ENCODE measurements around the gene PCDHA10.
A peak's percentile ranks its signal among the peaks of the same experiment; 100 is the strongest.
"Not testable (repeated sequence)": the region's sequence is repeated elsewhere in the genome, so short reads cannot be mapped to it uniquely, and the experiment has no call there.

PCDHA10 gene, protein sequence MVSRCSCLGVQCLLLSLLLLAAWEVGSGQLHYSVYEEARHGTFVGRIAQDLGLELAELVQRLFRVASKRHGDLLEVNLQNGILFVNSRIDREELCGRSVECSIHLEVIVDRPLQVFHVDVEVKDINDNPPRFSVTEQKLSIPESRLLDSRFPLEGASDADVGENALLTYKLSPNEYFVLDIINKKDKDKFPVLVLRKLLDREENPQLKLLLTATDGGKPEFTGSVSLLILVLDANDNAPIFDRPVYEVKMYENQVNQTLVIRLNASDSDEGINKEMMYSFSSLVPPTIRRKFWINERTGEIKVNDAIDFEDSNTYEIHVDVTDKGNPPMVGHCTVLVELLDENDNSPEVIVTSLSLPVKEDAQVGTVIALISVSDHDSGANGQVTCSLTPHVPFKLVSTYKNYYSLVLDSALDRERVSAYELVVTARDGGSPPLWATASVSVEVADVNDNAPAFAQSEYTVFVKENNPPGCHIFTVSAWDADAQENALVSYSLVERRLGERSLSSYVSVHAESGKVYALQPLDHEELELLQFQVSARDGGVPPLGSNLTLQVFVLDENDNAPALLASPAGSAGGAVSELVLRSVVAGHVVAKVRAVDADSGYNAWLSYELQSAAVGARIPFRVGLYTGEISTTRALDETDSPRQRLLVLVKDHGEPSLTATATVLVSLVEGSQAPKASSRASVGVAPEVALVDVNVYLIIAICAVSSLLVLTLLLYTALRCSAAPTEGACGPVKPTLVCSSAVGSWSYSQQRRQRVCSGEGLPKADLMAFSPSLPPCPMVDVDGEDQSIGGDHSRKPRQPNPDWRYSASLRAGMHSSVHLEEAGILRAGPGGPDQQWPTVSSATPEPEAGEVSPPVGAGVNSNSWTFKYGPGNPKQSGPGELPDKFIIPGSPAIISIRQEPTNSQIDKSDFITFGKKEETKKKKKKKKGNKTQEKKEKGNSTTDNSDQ

DNA sequence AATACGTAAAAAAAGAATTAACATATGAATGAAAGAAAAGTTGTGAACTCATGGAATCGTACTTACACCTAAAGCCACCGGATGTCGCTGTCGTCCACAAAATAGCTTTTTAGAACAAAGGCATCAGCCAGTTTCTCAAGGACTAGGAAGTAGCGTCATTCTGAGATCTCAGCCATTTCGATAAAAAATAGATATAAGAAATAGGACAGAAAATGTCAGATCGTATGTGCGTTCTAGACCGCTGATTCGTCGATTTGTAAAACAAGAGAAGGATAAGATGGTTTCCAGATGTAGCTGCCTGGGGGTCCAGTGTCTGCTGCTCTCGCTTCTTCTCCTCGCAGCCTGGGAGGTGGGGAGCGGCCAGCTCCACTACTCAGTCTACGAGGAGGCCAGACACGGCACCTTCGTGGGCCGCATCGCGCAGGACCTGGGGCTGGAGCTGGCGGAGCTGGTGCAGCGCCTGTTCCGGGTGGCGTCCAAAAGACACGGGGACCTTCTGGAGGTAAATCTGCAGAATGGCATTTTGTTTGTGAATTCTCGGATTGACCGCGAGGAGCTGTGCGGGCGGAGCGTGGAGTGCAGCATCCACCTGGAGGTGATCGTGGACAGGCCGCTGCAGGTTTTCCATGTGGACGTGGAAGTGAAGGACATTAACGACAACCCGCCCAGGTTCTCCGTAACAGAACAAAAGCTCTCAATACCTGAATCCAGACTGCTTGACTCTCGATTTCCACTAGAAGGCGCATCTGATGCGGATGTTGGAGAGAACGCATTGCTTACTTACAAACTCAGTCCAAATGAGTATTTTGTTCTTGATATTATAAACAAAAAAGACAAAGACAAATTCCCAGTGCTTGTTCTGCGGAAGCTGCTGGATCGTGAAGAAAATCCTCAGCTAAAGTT is at the start of gene PCDHA10:
Gene PCDHA10 (plus strand): TSS at position 126 of the 903 bp plus-strand sequence. CDS start 152 bp downstream, at position 278.
- no peak within 1 kb of the TSS for H3K4me3 ChIP-seq (ENCODE audit: low read depth, low read length)
- TF ChIP-seq, protein P1, sequence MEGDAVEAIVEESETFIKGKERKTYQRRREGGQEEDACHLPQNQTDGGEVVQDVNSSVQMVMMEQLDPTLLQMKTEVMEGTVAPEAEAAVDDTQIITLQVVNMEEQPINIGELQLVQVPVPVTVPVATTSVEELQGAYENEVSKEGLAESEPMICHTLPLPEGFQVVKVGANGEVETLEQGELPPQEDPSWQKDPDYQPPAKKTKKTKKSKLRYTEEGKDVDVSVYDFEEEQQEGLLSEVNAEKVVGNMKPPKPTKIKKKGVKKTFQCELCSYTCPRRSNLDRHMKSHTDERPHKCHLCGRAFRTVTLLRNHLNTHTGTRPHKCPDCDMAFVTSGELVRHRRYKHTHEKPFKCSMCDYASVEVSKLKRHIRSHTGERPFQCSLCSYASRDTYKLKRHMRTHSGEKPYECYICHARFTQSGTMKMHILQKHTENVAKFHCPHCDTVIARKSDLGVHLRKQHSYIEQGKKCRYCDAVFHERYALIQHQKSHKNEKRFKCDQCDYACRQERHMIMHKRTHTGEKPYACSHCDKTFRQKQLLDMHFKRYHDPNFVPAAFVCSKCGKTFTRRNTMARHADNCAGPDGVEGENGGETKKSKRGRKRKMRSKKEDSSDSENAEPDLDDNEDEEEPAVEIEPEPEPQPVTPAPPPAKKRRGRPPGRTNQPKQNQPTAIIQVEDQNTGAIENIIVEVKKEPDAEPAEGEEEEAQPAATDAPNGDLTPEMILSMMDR (conservative IDR thresholded peaks at IDR 0.05; ENCODE audit: low read depth, low read length), result no peak
- DNase-seq (ENCODE audit: low read depth), result no peak

DNA sequence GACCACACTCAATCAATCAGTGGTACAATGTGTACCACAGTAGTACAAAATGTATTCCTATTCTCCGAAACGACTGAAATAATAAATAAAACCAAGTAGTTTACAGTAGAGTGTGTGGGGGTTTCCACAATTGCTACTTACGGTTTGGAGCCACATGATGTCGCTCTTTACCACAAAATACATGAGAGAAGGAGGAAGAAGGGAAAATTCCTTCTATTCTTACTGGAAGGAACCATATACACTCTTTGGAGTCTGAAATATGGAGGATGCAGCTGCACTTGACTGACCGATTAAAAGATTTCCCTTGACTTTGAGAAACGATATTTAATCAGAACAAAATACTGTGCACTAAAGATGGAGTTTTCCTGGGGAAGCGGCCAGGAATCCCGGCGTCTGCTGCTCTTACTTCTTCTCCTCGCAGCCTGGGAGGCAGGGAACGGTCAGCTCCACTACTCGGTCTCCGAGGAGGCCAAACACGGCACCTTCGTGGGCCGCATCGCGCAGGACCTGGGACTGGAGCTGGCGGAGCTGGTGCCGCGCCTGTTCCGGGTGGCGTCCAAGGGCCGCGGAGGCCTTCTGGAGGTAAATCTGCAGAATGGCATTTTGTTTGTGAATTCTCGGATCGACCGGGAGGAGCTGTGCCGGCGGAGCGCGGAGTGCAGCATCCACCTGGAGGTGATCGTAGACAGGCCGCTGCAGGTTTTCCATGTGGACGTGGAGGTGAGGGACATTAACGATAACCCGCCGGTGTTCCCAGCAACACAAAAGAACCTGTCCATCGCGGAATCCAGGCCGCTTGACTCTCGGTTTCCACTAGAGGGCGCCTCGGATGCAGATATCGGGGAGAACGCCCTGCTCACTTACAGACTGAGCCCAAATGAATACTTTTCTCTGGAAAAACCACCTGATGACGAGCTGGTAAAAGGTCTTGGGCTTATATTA is 48.6 kb upstream of the PCDHA10 start, which contains the start of gene PCDHA4:
Gene PCDHA4 (plus strand): TSS at position 235 of the 942 bp plus-strand sequence.
- DNase-seq (ENCODE audit: low read depth), result peak; percentile 4
- TF ChIP-seq, protein P1 (conservative IDR thresholded peaks at IDR 0.05; ENCODE audit: low read depth, low read length), result peak; percentile 18
- H3K4me3 ChIP-seq (ENCODE audit: low read depth, low read length), result no peak within 1 kb of the TSS

DNA sequence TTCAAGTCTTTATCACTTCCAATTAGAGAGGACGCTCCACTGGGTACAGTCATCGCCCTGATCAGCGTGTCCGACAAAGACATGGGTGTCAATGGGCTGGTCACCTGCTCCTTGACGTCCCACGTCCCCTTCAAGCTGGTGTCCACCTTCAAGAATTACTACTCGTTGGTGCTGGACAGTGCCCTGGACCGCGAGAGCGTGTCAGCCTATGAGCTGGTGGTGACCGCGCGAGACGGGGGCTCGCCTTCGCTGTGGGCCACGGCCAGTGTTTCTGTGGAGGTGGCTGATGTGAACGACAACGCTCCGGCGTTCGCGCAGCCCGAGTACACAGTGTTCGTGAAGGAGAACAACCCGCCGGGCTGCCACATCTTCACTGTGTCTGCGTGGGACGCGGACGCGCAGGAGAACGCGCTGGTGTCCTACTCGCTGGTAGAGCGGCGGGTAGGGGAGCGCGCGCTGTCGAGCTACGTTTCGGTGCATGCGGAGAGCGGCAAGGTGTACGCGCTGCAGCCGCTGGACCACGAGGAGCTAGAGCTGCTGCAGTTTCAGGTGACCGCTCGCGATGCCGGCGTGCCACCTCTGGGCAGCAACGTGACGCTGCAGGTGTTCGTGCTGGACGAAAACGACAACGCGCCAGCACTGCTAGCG is 47.3 kb upstream of the PCDHA10 start:
- not testable (repeated sequence) for H3K4me3 ChIP-seq (ENCODE audit: low read depth, low read length); DNase-seq (ENCODE audit: low read depth)

DNA sequence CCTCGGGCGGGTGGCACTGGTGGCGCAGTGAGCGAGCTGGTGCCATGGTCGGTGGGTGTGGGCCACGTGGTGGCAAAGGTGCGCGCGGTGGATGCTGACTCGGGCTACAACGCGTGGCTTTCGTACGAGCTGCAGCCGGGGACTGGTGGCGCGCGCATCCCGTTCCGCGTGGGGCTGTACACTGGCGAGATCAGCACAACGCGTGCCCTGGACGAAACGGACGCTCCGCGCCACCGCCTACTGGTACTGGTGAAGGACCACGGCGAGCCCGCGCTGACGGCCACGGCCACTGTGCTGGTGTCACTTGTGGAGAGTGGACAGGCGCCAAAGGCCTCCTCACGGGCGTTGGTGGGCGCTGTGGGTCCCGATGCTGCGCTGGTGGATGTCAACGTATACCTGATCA is 46.8 kb upstream of the PCDHA10 start:
- no peak overlapping the region for H3K4me3 ChIP-seq (ENCODE audit: low read depth, low read length)
- TF ChIP-seq, protein P1 (conservative IDR thresholded peaks at IDR 0.05; ENCODE audit: low read depth, low read length), result no peak
- DNase-seq (ENCODE audit: low read depth), result no peak

DNA sequence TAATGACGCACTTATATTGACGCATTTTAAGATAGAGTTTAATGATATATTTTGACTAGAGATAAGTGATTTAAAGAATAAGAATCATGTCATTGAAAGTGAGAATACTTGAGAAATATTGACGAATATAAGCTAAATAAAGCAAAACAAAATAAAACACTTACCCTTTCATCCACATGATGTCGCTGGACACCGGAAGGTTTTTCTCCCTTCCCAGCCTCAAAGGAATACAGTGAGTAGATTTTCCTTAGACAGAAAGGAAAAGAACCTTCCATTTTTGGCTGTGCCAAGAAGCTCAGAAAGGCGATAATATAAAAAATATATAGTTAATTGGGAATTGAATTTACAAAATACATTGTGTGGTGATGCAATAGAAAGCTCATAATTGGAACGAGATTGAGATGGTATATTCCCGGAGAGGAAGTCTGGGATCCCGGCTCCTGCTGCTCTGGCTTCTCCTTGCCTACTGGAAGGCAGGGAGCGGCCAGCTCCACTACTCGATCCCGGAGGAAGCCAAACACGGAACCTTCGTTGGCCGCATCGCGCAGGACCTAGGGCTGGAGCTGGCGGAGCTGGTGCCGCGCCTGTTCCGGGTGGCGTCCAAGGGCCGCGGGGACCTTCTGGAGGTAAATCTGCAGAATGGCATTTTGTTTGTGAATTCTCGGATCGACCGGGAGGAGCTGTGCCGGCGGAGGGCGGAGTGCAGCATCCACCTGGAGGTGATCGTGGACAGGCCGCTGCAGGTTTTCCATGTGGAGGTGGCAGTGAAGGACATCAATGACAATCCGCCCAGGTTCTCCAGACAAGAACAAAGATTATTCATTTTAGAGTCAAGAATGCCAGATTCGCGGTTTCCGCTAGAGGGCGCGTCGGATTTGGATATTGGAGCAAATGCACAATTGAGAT is 34.1 kb upstream of the PCDHA10 start, which contains the start of gene PCDHA5:
Gene PCDHA5 (plus strand): TSS at position 239 of the 906 bp plus-strand sequence.
- no peak within 1 kb of the TSS for H3K4me3 ChIP-seq (ENCODE audit: low read depth, low read length)
- TF ChIP-seq, protein P1 (conservative IDR thresholded peaks at IDR 0.05; ENCODE audit: low read depth, low read length), result peak; percentile 50
- DNase-seq (ENCODE audit: low read depth), result peak; percentile 7
